GM21576 (cell line): ENCODE measurements around the gene NOP56.
"Not testable (repeated sequence)": the region's sequence is repeated elsewhere in the genome, so short reads cannot be mapped to it uniquely, and the experiment has no call there.

Source experiments
- ATAC-seq: cut with Tn5 transposase; IDR thresholded peaks from one replicate; pipeline ENCODE4 v1.9.1; 2021; ENCODE audit warnings: mild to moderate bottlenecking, moderate library complexity; ENCODE audit not compliant: unreplicated experiment

NOP56 gene

GRCh38 chr20:2682040-2682439 lies 29.6 kb downstream of the NOP56 start:
- not testable (repeated sequence) for ATAC-seq

GRCh38 chr20:2684817-2685216 lies 32.4 kb downstream of the NOP56 start:
- ATAC-seq: not testable (repeated sequence)

GRCh38 chr20:2687514-2687913 lies 35.1 kb downstream of the NOP56 start:
- no peak for ATAC-seq

GRCh38 chr20:2688041-2688591 lies 35.7 kb downstream of the NOP56 start:
- no peak for ATAC-seq

- ATAC-seq: no peak
Measured at GRCh38 chr20:2690213-2690612, 37.8 kb downstream of the NOP56 start.

GRCh38 chr20:2690718-2691117 lies 38.3 kb downstream of the NOP56 start:
- ATAC-seq: no peak

GRCh38 chr20:2691127-2691526 lies 38.7 kb downstream of the NOP56 start:
- ATAC-seq: no peak

GRCh38 chr20:2691663-2692035 lies 39.2 kb downstream of the NOP56 start:
- no peak for ATAC-seq

GRCh38 chr20:2692036-2692885 lies 39.8 kb downstream of the NOP56 start, which contains the start of gene EBF4:
EBF4 (plus strand) TSS chr20:2692780; CDS start chr20:2693646, 866 bp downstream.
- no peak for ATAC-seq

- ATAC-seq: no peak
Measured at GRCh38 chr20:2692886-2693285, 40.5 kb downstream of the NOP56 start.

- ATAC-seq: no peak
Measured at GRCh38 chr20:2693286-2694007, 41.0 kb downstream of the NOP56 start.

- no peak for ATAC-seq
Measured at GRCh38 chr20:2694008-2694471, 41.6 kb downstream of the NOP56 start.

GRCh38 chr20:2694519-2694918 lies 42.1 kb downstream of the NOP56 start:
- no peak for ATAC-seq

- no peak for ATAC-seq
Measured at GRCh38 chr20:2695206-2695983, 43.0 kb downstream of the NOP56 start.

- not testable (repeated sequence) for ATAC-seq
Measured at GRCh38 chr20:2695984-2696525, 43.6 kb downstream of the NOP56 start.

GRCh38 chr20:2696646-2697045 lies 44.2 kb downstream of the NOP56 start:
- ATAC-seq: no peak

- ATAC-seq: no peak
Measured at GRCh38 chr20:2697768-2698167, 45.3 kb downstream of the NOP56 start.

- no peak for ATAC-seq
Measured at GRCh38 chr20:2698186-2698817, 45.9 kb downstream of the NOP56 start.

- no peak for ATAC-seq
Measured at GRCh38 chr20:2698912-2699311, 46.5 kb downstream of the NOP56 start.

GRCh38 chr20:2699775-2700413 lies 47.5 kb downstream of the NOP56 start:
- no peak for ATAC-seq
